H1 (cell line): ENCODE results near the gene THBS3. TPM values are rescaled to one million over a fixed set of nuclear protein-coding genes. Genes with fewer than 3 reads are reported as not detected.
"Not testable (repeated sequence)": the region's sequence is repeated elsewhere in the genome, so short reads cannot be mapped to it uniquely, and the experiment has no call there.

Experiments
- CTCF ChIA-PET: fragments of 300-600 bp; sonication (Branson Sonifier 250); formaldehyde crosslinking; loops from one replicate; lab custom pipeline; 2021; ENCODE audit not compliant: partially characterized antibody; lab: Charles Lee
- POLR2A ChIA-PET: fragments of 300-600 bp; sonication (Branson Sonifier 250); formaldehyde crosslinking; loops from one replicate; lab custom pipeline; 2021; ENCODE audit warnings: inconsistent platforms; ENCODE audit not compliant: partially characterized antibody; lab: Charles Lee
- DNase-seq, 2 experiments: peaks; one replicate each; pipeline versions ENCODE4 v3.0.0 to v3.0.0-alpha.2; 2010 to 2022; ENCODE audit warnings: low spot score in 2 of 2, low read depth in 1 of 2, mixed read lengths in 1 of 2
- FAIRE-seq: peaks from 2 replicates; lab custom pipeline; 2011; peaks lifted over from hg19 to GRCh38; lab: Jason Lieb, UNC
- H2AFZ ChIP-seq: 2 replicates; pipeline ENCODE4 v1.8.1; 2012; ENCODE audit warnings: low read length, inconsistent platforms
- H2AK5ac ChIP-seq: 2 replicates; pipeline ENCODE4 v1.6.1; 2013; ENCODE audit warnings: low read depth, low read length
- H2BK120ac ChIP-seq: replicated peaks from 2 replicates; pipeline ENCODE3; 2013; ENCODE audit warnings: low read depth, low read length, inconsistent platforms
- H2BK12ac ChIP-seq: 2 replicates; pipeline ENCODE4 v1.6.1; 2013; ENCODE audit warnings: low read depth, low read length
- H2BK15ac ChIP-seq: 2 replicates; pipeline ENCODE4 v1.6.1; 2013; ENCODE audit warnings: low read length
- H2BK20ac ChIP-seq: 2 replicates; pipeline ENCODE4 v1.6.1; 2013; ENCODE audit warnings: low read length
- H2BK5ac ChIP-seq: 2 replicates; pipeline ENCODE4 v1.6.1; 2013; ENCODE audit warnings: low read depth, low read length
- H3K14ac ChIP-seq: 2 replicates; pipeline ENCODE4 v1.6.1; 2013; ENCODE audit warnings: inconsistent platforms; ENCODE audit not compliant: insufficient read length
- H3K18ac ChIP-seq: 2 replicates; pipeline ENCODE4 v1.6.1; 2013; ENCODE audit warnings: low read length; ENCODE audit errors: extremely low read depth
- H3K23ac ChIP-seq: 2 replicates; pipeline ENCODE4 v1.6.1; 2013; ENCODE audit warnings: inconsistent platforms; ENCODE audit not compliant: insufficient read length
- H3K23me2 ChIP-seq: 2 replicates; pipeline ENCODE4 v1.6.1; 2013; ENCODE audit warnings: low read depth, low read length
- H3K27ac ChIP-seq: 2 replicates; pipeline ENCODE4 v1.6.1; 2011; ENCODE audit warnings: low read depth, low read length, inconsistent platforms
- H3K27me3 ChIP-seq, 4 experiments: replicated peaks in 1 of 4; 1 replicate in 1 of 4; 2 replicates in 3 of 4; pipeline versions ENCODE4 v1.6.1 to v1.8.1; 2011 to 2013; ENCODE audit warnings: low read length in 3 of 4, mild to moderate bottlenecking in 3 of 4, inconsistent platforms in 2 of 4, mixed read lengths in 2 of 4, moderate library complexity in 1 of 4; ENCODE audit not compliant: control insufficient read depth in 3 of 4, insufficient read depth in 3 of 4; ENCODE audit errors: extremely low read depth in 1 of 4
- H3K36me3 ChIP-seq, 4 experiments: 2 replicates each; pipeline versions ENCODE4 v1.6.1 to v1.8.1; 2011 to 2013; ENCODE audit warnings: mild to moderate bottlenecking in 4 of 4, low read length in 3 of 4, moderate library complexity in 2 of 4, control low read depth in 1 of 4, inconsistent platforms in 1 of 4; ENCODE audit not compliant: insufficient read depth in 4 of 4, control insufficient read depth in 2 of 4
- H3K4ac ChIP-seq: replicated peaks from 2 replicates; pipeline ENCODE3; 2013; ENCODE audit warnings: low read length, low read depth, mixed read lengths, inconsistent platforms; ENCODE audit not compliant: insufficient read length
- H3K4me1 ChIP-seq, 4 experiments: replicated peaks in 1 of 4; 1 replicate in 1 of 4; 2 replicates in 3 of 4; pipeline versions ENCODE4 v1.6.1 to v1.8.1; 2011 to 2013; ENCODE audit warnings: low read length in 3 of 4, inconsistent platforms in 2 of 4, mixed read lengths in 1 of 4; ENCODE audit not compliant: insufficient read depth in 4 of 4, control insufficient read depth in 3 of 4
- H3K4me2 ChIP-seq, 2 experiments: 2 replicates each; pipeline versions ENCODE4 v1.6.1 to v1.8.1; 2011 to 2013; ENCODE audit warnings: low read depth in 2 of 2, low read length in 2 of 2, control low read depth in 1 of 2, inconsistent platforms in 1 of 2, mild to moderate bottlenecking in 1 of 2; ENCODE audit not compliant: insufficient read depth in 1 of 2
- H3K4me3 ChIP-seq, 4 experiments: fragments of 200-600, 300-600 bp in 1 of 4; sonication (generic), shearing (Covaris generic), sonication (Bioruptor Twin) in 1 of 4; 2 replicates each; pipeline versions ENCODE4 v1.5.1 to v1.8.1; 2011 to 2016; ENCODE audit warnings: low read length in 4 of 4, low read depth in 3 of 4, control low read depth in 2 of 4, inconsistent platforms in 2 of 4, mild to moderate bottlenecking in 2 of 4, mixed read lengths in 1 of 4, moderate library complexity in 1 of 4; ENCODE audit not compliant: insufficient read depth in 2 of 4; ENCODE audit errors: extremely low read depth in 1 of 4
- H3K56ac ChIP-seq: replicated peaks from 2 replicates; pipeline ENCODE3; 2013; ENCODE audit warnings: low read depth, mild to moderate bottlenecking, mixed read lengths, low read length, inconsistent platforms; ENCODE audit not compliant: insufficient read length
- H3K79me1 ChIP-seq: 2 replicates; pipeline ENCODE4 v1.6.1; 2013; ENCODE audit warnings: low read depth, low read length, control low read depth
- H3K79me2 ChIP-seq, 2 experiments: 2 replicates each; pipeline versions ENCODE4 v1.6.1 to v1.8.1; 2012 to 2013; ENCODE audit warnings: low read length in 2 of 2, mild to moderate bottlenecking in 2 of 2, inconsistent platforms in 1 of 2; ENCODE audit not compliant: insufficient read depth in 2 of 2, control insufficient read depth in 1 of 2
- H3K9ac ChIP-seq, 4 experiments: replicated peaks in 1 of 4; 1 replicate in 1 of 4; 2 replicates in 3 of 4; pipeline versions ENCODE4 v1.6.1 to v1.8.1; 2011 to 2013; ENCODE audit warnings: low read depth in 3 of 4, low read length in 3 of 4, control low read depth in 2 of 4, mild to moderate bottlenecking in 2 of 4, moderate library complexity in 2 of 4, inconsistent platforms in 1 of 4; ENCODE audit errors: extremely low read depth in 1 of 4
- H3K9me3 ChIP-seq, 2 experiments: 2 replicates each; pipeline versions ENCODE4 v1.6.1 to v1.8.1; 2012 to 2013; ENCODE audit warnings: mild to moderate bottlenecking in 2 of 2, moderate library complexity in 2 of 2, control low read depth in 1 of 2, inconsistent platforms in 1 of 2, low read depth in 1 of 2, low read length in 1 of 2, mixed read lengths in 1 of 2; ENCODE audit not compliant: insufficient read depth in 2 of 2
- H4K20me1 ChIP-seq, 2 experiments: replicated peaks in 1 of 2; 2 replicates each; pipeline versions ENCODE3 to v1.8.1; 2011 to 2013; ENCODE audit warnings: inconsistent platforms in 2 of 2, low read length in 2 of 2, mild to moderate bottlenecking in 1 of 2; ENCODE audit not compliant: insufficient read depth in 2 of 2, control insufficient read depth in 1 of 2
- H4K5ac ChIP-seq: 2 replicates; pipeline ENCODE4 v1.6.1; 2013; ENCODE audit warnings: low read length, low read depth, mixed read lengths, inconsistent platforms; ENCODE audit not compliant: insufficient read length
- H4K8ac ChIP-seq: 2 replicates; pipeline ENCODE4 v1.8.0; 2013; ENCODE audit warnings: mild to moderate bottlenecking, moderate library complexity, low read length, inconsistent platforms; ENCODE audit not compliant: insufficient read depth; ENCODE audit errors: extremely low read depth
- H4K91ac ChIP-seq: replicated peaks from 2 replicates; pipeline ENCODE3; 2013; ENCODE audit warnings: low read length, mixed read lengths, inconsistent platforms; ENCODE audit not compliant: insufficient read length
- ATF2 ChIP-seq: IDR thresholded peaks from 2 replicates; pipeline ENCODE4 v1.6.1; 2012; ENCODE audit warnings: low read length, inconsistent platforms
- KDM4A ChIP-seq: IDR thresholded peaks from one replicate; pipeline ENCODE4 v1.7.1; 2012; ENCODE audit warnings: low read depth, mild to moderate bottlenecking, moderate library complexity, low read length, inconsistent platforms; ENCODE audit not compliant: severe bottlenecking
- PHF8 ChIP-seq: fragments of 200-600 bp; sonication (generic); conservative IDR thresholded peaks from 2 replicates; pipeline ENCODE4 v1.7.1; 2012; ENCODE audit warnings: low read depth, mild to moderate bottlenecking, inconsistent platforms, low read length, moderate library complexity
- WGBS, 2 experiments: shearing (Covaris generic) in 1 of 2; methylation state at CpG; one replicate each; pipeline versions ENCODE4 v1.1.6 to v1.1.7; 2013 to 2015; ENCODE audit warnings: low lambda C conversion rate in 2 of 2, mixed read lengths in 2 of 2, inconsistent platforms in 1 of 2, low coverage in 1 of 2, missing lambda C conversion rate in 1 of 2; ENCODE audit not compliant: insufficient replicate concordance in 2 of 2, insufficient coverage in 1 of 2, insufficient read length in 1 of 2; ENCODE audit errors: extremely low coverage in 1 of 2, missing lambda C conversion rate in 1 of 2; 5-methylcytosine and 5-hydroxymethylcytosine counted together
- polyA plus RNA-seq, 7 experiments: library from polyadenylated mRNA; depleted of rRNA in 3 of 7; stranded (reverse) in 5 of 7; unstranded in 2 of 7; fragments of >200 nt in 5 of 7; fragments of 200-250 nt in 2 of 7; gene quantifications; 1 replicate in 5 of 7; 2 replicates in 1 of 7; 4 replicates in 1 of 7; pipeline versions ENCODE4 v1.2.1 to v1.2.3, GENCODE V29; 2011 to 2013; ENCODE audit warnings: missing spikeins in 2 of 7, mixed read lengths in 2 of 7
- total RNA-seq: library from RNA; stranded (reverse); fragmentation: NEBNext Ultra II Directional; extraction: Animal tissue kit (Norgen Biotek cat#: 25700); gene quantifications from 2 replicates; pipeline ENCODE4 v1.2.1, GENCODE V29; 2021

THBS3 gene
- total and polyA plus RNA-seq, 2 of the 8 experiments (the other 6 are each of a cell fraction or from before 2014, with no cell fraction given) = 3.0 to 3.5 TPM

- peak overlapping the region; percentile 99 for H3K18ac ChIP-seq
- peak overlapping the region; percentile 97; the same call in 1 of the 2 replicates for H2BK15ac ChIP-seq
- not testable (repeated sequence) for H3K23ac ChIP-seq, H2AFZ ChIP-seq, H3K27me3 ChIP-seq, H3K14ac ChIP-seq, FAIRE-seq
- peaks cover 24% of the 10 kb centered on the region for H3K23me2 ChIP-seq
- H2BK20ac ChIP-seq = peak overlapping the region; percentile 98; the same call in 1 of the 2 replicates
- peak overlapping the region; percentile 96 for H4K8ac ChIP-seq
- H2BK5ac ChIP-seq = peak overlapping the region; percentile 99
- H3K4me1 ChIP-seq = peaks cover 9 to 31% (median 25%) of the 10 kb centered on the region in 4 experiments
- CTCF ChIA-PET = interaction anchor here (0.7 to 5.1 kb wide), 27 partner anchors 9 to 1086 kb away, joined by 3 to 107 read pairs (median 4); partner anchors contain the start of genes ENTREP3, KRTCAP2, MTX1 and THBS3
- H4K5ac ChIP-seq = peak overlapping the region; percentile 99
- peak overlapping the region; percentile 100 for H4K91ac ChIP-seq
- POLR2A ChIA-PET = interaction anchor here (0.6 to 19.4 kb wide), 34 partner anchors 13 to 249 kb away, joined by 3 to 512 read pairs (median 4); partner anchors contain the start of genes CLK2, ENTREP3, FLAD1 and HCN3
- peaks cover 14% of the 10 kb centered on the region for H3K79me1 ChIP-seq
- H3K4me3 ChIP-seq = peak overlapping the region; percentile 60 to 98 (median 96)
- H3K4me2 ChIP-seq = peak overlapping the region; percentile 81 to 87
- peak overlapping the region; percentile 47 for H2BK120ac ChIP-seq
- H2BK12ac ChIP-seq = peak overlapping the region; percentile 100
- H3K27ac ChIP-seq = peak overlapping the region; percentile 94
- TF ChIP-seq ATF2 = peak; percentile 22; the same call in 1 of the 2 replicates
- TF ChIP-seq PHF8 = 0 out of 2 replicates have a peak, but pooled peaks have one; percentile 2
- TF ChIP-seq KDM4A = peak; percentile 47
- TF ChIP-seq, all 59 proteins: peak for 3; not testable (repeated sequence) for 56
- not testable (repeated sequence) for DNase-seq, H3K9me3 ChIP-seq
- Histone ChIP-seq H3K36me3 (peaks cover 20 to 30% (median 21%) of the 10 kb centered on the region in 4 experiments), H3K4ac (peak overlapping the region; percentile 98), H2AK5ac (peak overlapping the region; percentile 69; the same call in 1 of the 2 replicates), H3K9ac (peak overlapping the region in 3 of 4 experiments; percentile 72 to 96 (median 92); a peak in 6 of 7 replicates), H3K79me2 (peaks cover 6 to 34% of the 10 kb centered on the region in 2 experiments; a peak in 3 of 4 replicates), H4K20me1 (peaks cover 10 to 23% of the 10 kb centered on the region in 2 experiments), H3K56ac (peak overlapping the region; percentile 62)
- WGBS, 2 experiments = 2% methylated on average over 16 of the region's 16 CpGs; no CpG with 5 or more reads in 1 of the 2 experiments
Observed at GRCh38 chr1:155193991-155194240, 13.8 kb downstream of the THBS3 start.
